DMS153 treated with DMSO at 0.1 percent for 48 hours (cell line): ENCODE results near the gene OR10H3.
"Not testable (repeated sequence)": the region's sequence is repeated elsewhere in the genome, so short reads cannot be mapped to it uniquely, and the experiment has no call there.

Experiments used
- DNase-seq: peaks from one replicate; lab custom pipeline; 2025; ENCODE audit not compliant: unreplicated experiment; lab: John Stamatoyannopoulos, UW

Gene OR10H3

GRCh38 chr19:15776991-15777970 is 39.5 kb downstream of the OR10H3 start:
- DNase-seq = no peak

DNA sequence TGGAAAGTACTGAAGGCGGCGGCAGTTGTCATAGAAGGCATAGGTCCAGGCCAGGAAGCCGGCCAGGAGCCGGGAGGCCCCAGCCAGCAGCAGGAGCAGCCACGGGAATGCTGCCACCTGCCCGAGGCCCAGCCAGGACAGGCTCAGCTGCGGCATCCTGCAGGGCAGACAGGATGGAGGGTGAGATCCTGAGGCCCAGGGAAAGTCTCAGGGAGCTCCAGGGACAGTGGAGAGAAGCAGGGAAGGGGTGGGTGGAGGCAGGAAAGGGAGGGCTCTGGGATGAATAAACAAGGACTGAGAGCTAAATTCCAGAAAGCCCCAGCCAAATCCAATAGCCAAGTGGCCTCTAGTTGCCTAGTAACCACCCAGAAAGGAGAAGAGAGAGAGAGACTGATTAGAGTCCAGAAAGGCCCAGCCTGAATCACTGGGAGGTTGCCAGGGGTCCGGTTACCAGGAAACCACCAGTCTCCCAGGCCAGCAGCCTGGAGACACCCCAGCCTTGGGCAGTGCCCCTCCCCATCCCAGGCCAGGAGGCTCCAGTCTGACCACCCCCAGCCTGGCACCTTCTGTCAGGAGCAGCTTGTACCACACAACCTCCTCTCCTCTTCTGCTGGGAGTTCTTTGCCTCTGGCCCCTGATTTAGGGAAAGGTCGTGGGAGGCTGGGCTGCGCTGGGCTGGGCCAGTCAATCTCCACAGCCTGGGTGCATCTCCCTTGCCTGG is 42.1 kb downstream of the OR10H3 start:
- DNase-seq = peak; percentile 81

GRCh38 chr19:15780610-15781418 is 43.0 kb downstream of the OR10H3 start:
- no peak for DNase-seq

DNA sequence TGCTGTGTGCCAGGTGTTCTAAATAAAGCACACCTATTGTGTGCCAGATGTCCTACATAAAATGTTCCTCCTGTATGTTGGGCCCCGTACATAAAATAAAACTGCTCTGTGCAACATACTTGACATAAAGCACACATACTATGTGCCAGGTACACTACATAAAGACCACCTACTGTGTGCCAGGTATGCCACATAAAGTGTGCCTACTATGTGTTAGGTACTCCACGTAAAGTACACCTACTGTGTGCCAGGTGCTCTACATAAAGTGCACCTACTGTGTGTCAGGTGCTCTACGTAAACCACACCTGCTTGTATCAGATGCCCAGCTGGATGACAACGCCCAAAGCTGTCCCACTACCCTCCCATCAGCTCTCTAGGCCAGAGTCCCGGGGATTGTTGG is 43.9 kb downstream of the OR10H3 start:
- DNase-seq = no peak

DNA sequence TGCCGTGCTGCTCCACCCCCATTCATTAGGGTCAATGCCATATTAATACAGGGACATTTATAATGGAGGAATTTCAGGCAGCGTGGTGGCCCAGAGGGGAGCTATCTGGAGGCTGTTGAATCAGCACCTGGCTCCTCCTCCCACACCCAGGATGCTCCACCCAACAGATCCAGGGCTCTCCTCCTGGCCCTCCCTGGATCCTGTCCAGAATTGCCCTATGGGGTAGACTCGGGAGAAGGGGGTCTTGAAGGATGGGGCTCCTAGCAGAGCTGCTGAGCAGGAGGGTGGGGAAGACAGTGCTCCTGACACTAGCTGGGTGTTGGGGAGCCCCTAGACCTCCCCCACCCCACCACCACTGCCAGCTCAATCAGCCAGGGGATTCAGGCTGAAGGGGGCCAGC is 44.4 kb downstream of the OR10H3 start:
- DNase-seq = no peak

DNA sequence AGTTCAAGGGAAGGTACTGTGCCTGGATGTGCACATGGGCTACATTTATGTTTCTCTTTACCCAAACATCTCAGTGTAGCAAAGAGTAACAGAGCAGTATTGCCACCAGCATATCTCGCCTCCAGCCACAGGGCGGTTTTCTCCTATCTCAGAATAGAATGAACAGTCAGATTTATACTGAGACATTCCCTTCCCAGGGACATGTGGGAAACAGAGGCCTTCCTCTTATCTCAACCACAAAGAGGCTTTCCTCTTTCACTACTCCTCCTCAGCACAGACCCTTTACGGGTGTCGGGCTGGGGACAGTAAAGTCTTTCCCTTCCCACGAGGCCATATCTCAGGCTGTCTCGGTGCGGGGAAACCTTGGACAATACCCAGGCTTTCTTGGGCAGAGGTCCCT is 45.1 kb downstream of the OR10H3 start:
- DNase-seq = not testable (repeated sequence)

- no peak for DNase-seq
Measured at GRCh38 chr19:15787611-15788155, 49.9 kb downstream of the OR10H3 start, which contains the start of gene OR10H5. OR10H5 (plus strand) TSS chr19:15787661; CDS start chr19:15794049, 6,388 bp downstream.

DNA sequence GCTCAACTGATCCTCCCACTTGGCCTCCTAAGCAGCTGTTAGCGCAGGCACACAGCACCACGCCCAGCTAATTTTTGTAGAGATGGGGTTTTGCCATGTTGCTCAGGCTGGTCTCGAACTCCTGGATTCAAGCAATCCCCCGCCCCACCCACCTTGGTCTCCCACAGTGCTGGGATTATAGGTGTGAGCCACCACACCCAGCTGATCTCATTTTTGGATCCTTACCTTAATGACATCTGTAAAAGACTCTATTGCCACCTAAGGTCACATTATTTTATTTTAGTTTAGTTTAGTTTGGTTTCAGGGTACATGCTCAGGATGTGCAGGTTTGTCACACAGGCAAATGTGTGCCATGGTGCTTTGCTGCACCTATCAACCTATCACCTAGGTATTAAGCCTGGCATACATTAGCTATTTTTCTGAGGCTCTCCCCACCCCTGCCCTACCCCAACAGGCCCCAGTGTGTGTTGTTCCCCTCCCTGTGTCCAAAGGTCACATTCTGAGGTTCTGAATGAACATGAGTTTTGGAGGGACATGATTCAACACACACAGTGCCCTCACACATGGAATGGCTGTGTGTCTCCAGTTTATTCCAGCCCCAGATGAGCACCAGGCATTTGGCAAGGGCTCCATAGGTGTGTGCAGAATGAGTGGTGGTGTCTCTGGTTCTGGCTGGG is 50.9 kb downstream of the OR10H3 start:
- no peak for DNase-seq

DNA sequence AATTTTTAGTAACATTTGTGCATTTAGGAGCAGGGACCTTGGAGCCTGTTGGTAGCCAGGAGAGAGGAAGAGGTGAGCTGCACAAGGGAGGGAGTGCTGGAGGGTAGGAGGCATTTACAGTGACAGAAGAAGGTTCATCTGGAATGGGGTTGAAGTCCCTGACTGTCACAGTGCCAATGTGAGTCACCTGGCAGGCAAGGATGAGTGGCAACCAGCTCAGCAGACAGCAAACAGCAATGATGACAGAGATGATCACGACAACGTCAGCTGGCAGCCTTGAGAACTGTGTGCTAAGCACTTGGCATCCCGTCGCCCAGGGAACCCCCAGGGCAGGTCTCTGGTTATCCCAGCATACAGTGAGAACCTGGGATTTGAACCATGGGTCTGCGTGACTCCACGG is 52.3 kb downstream of the OR10H3 start:
- no peak for DNase-seq
